Caco-2 (cell line): ENCODE results near the gene IQCB1. TPM values are rescaled to one million over a fixed set of nuclear protein-coding genes. Genes with fewer than 3 reads are reported as not detected.
"Not testable (repeated sequence)": the region's sequence is repeated elsewhere in the genome, so short reads cannot be mapped to it uniquely, and the experiment has no call there.

Experiments used
- BruUV-seq: library from RNA; stranded (reverse); fragments of 400-500 nt; replicated peaks from 2 replicates; lab custom pipeline; 2021; lab: Mats Ljungman, UMichigan
- CTCF ChIA-PET: fragments of 300-600 bp; sonication (Branson Sonifier 250); formaldehyde crosslinking; loops from one replicate; lab custom pipeline; 2022; ENCODE audit warnings: antibody characterized with exemption; lab: Charles Lee
- POLR2A ChIA-PET: fragments of 300-600 bp; sonication (Branson Sonifier 250); formaldehyde crosslinking; loops from one replicate; lab custom pipeline; 2022; ENCODE audit warnings: antibody characterized with exemption; lab: Charles Lee
- DNase-seq, 2 experiments: peaks; one replicate each; pipeline versions ENCODE4 v3.0.0 to v3.0.0-alpha.2; 2020 to 2022
- H3K27me3 ChIP-seq: replicated peaks from 2 replicates; pipeline ENCODE4 v1.6.0; 2011; ENCODE audit warnings: low read length; ENCODE audit not compliant: control insufficient read depth, insufficient read depth
- H3K36me3 ChIP-seq: 2 replicates; pipeline ENCODE4 v1.5.1; 2011; ENCODE audit warnings: low read length; ENCODE audit not compliant: control insufficient read depth, insufficient read depth
- H3K4me1 ChIP-seq: fragments of 250-450 bp; sonication (Bioruptor Pico); 2 replicates; pipeline ENCODE4 v1.5.1; 2020; ENCODE audit warnings: mild to moderate bottlenecking
- H3K4me3 ChIP-seq: 2 replicates; pipeline ENCODE4 v1.5.1; 2011; ENCODE audit warnings: low read depth, mild to moderate bottlenecking, control low read depth, low read length
- H3K9me3 ChIP-seq: fragments of 250-450 bp; sonication (Bioruptor Pico); 2 replicates; pipeline ENCODE4 v1.5.1; 2020; ENCODE audit warnings: mild to moderate bottlenecking, moderate library complexity
- H3K27ac Mint-ChIP-seq: one replicate; pipeline ENCODE4 v1.8.0; 2022; ENCODE audit warnings: mixed read lengths; ENCODE audit not compliant: unreplicated experiment
- H3K27me3 Mint-ChIP-seq: one replicate; pipeline ENCODE4 v1.8.0; 2022; ENCODE audit warnings: mixed read lengths; ENCODE audit not compliant: insufficient read depth, unreplicated experiment
- H3K36me3 Mint-ChIP-seq: one replicate; pipeline ENCODE4 v1.8.0; 2022; ENCODE audit warnings: mild to moderate bottlenecking, mixed read lengths; ENCODE audit not compliant: insufficient read depth, unreplicated experiment
- H3K4me1 Mint-ChIP-seq: one replicate; pipeline ENCODE4 v1.8.0; 2022; ENCODE audit warnings: low read depth, mixed read lengths; ENCODE audit not compliant: unreplicated experiment
- H3K4me3 Mint-ChIP-seq: one replicate; pipeline ENCODE4 v1.8.0; 2022; ENCODE audit warnings: mild to moderate bottlenecking, moderate library complexity, mixed read lengths; ENCODE audit not compliant: unreplicated experiment
- H3K9me3 Mint-ChIP-seq: one replicate; pipeline ENCODE4 v1.8.0; 2022; ENCODE audit warnings: mixed read lengths; ENCODE audit not compliant: unreplicated experiment
- CTCF ChIP-seq, 2 experiments: fragments of 200-600 bp in 1 of 2; IDR thresholded peaks; 1 replicate in 1 of 2; 2 replicates in 1 of 2; pipeline versions ENCODE4 v1.5.1 to v1.8.0; 2011 to 2022; ENCODE audit warnings: antibody characterized with exemption in 1 of 2, control low read depth in 1 of 2, inconsistent platforms in 1 of 2, low read depth in 1 of 2, low read length in 1 of 2, mild to moderate bottlenecking in 1 of 2, moderate library complexity in 1 of 2; ENCODE audit not compliant: insufficient read depth in 1 of 2, severe bottlenecking in 1 of 2, unreplicated experiment in 1 of 2
- intact Hi-C: fragments of 100-400 bp; cut with micrococcal nuclease; formaldehyde crosslinking; loops from one replicate; pipeline ENCODE4 v1.10.0; 2022; ENCODE audit not compliant: unreplicated experiment
- total RNA-seq: library from RNA; stranded (reverse); gene quantifications from 2 replicates; pipeline ENCODE4 v1.2.3, GENCODE V29; 2022

Gene IQCB1
- total RNA-seq, 1 experiment from 2014 or later: 36.4 TPM

GRCh38 chr3:121869736-121870135 lies 34.9 kb upstream of the IQCB1 start:
- Histone ChIP-seq H3K36me3 (no peaks in the 10 kb centered on the region), H3K4me1 (no peaks in the 10 kb centered on the region), H3K27me3 (no peaks in the 10 kb centered on the region), H3K9me3 (no peaks in the 10 kb centered on the region; the same call in 1 of the 2 replicates), H3K4me3 (no peak overlapping the region)
- no peaks in the 10 kb centered on the region for H3K36me3 Mint-ChIP-seq
- no peak for TF ChIP-seq CTCF (IDR thresholded peaks at IDR 0.05; ENCODE audit: insufficient read depth in 1 of 2, low read depth in 1 of 2, low read length in 1 of 2, severe bottlenecking in 1 of 2, unreplicated experiment in 1 of 2)
- no peak overlapping the region for H3K4me3 Mint-ChIP-seq
- DNase-seq: no peak
- no peaks in the 10 kb centered on the region for H3K27me3 Mint-ChIP-seq
- H3K27ac Mint-ChIP-seq: no peak overlapping the region
- ChIA-PET POLR2A (no interaction called here), CTCF (no interaction called here)
- no peaks in the 10 kb centered on the region for H3K9me3 Mint-ChIP-seq
- no TSS peak for BruUV-seq
- H3K4me1 Mint-ChIP-seq: no peaks in the 10 kb centered on the region
- intact Hi-C loops: no loop called here

GRCh38 chr3:121863801-121864200 lies 28.9 kb upstream of the IQCB1 start:
- POLR2A ChIA-PET: interaction anchor here (0.6 kb wide), 1 partner anchor 29 kb away, joined by 3 read pairs; the partner anchor contains the start of gene EAF2
- no peak overlapping the region for H3K4me3 ChIP-seq
- H3K4me1 ChIP-seq: no peaks in the 10 kb centered on the region
- BruUV-seq: no TSS peak
- intact Hi-C loops: no loop called here
- Mint-ChIP-seq H3K4me3 (no peak overlapping the region), H3K27me3 (no peaks in the 10 kb centered on the region), H3K36me3 (no peaks in the 10 kb centered on the region), H3K9me3 (no peaks in the 10 kb centered on the region), H3K27ac (no peak overlapping the region), H3K4me1 (no peaks in the 10 kb centered on the region)
- DNase-seq: no peak
- no peak for TF ChIP-seq CTCF (IDR thresholded peaks at IDR 0.05; ENCODE audit: insufficient read depth in 1 of 2, low read depth in 1 of 2, low read length in 1 of 2, severe bottlenecking in 1 of 2, unreplicated experiment in 1 of 2)
- CTCF ChIA-PET: no interaction called here
- H3K27me3 ChIP-seq: no peaks in the 10 kb centered on the region
- no peaks in the 10 kb centered on the region for H3K9me3 ChIP-seq
- no peaks in the 10 kb centered on the region for H3K36me3 ChIP-seq

GRCh38 chr3:121863247-121863646 lies 28.4 kb upstream of the IQCB1 start:
- H3K4me3 ChIP-seq, H3K36me3 Mint-ChIP-seq, H3K27ac Mint-ChIP-seq, H3K36me3 ChIP-seq, CTCF ChIA-PET, H3K9me3 Mint-ChIP-seq, H3K4me1 Mint-ChIP-seq, POLR2A ChIA-PET, H3K27me3 Mint-ChIP-seq, H3K4me3 Mint-ChIP-seq, H3K27me3 ChIP-seq, BruUV-seq, H3K4me1 ChIP-seq, H3K9me3 ChIP-seq, DNase-seq, intact Hi-C loops: not testable (repeated sequence)

GRCh38 chr3:121857778-121858177 lies 22.9 kb upstream of the IQCB1 start:
- H3K9me3 ChIP-seq, POLR2A ChIA-PET, DNase-seq, H3K27me3 ChIP-seq, H3K4me1 Mint-ChIP-seq, BruUV-seq, H3K27me3 Mint-ChIP-seq, H3K4me3 Mint-ChIP-seq, H3K27ac Mint-ChIP-seq, H3K4me1 ChIP-seq, H3K36me3 ChIP-seq, H3K9me3 Mint-ChIP-seq, H3K4me3 ChIP-seq, H3K36me3 Mint-ChIP-seq, CTCF ChIA-PET: not testable (repeated sequence)
- intact Hi-C loops: loop anchor here (10.0 kb wide), 1 partner anchor 237 kb away; no protein-coding TSS in a partner anchor
